H9 (cell line): ENCODE measurements around the gene MERTK. TPM values are rescaled to one million over a fixed set of nuclear protein-coding genes. Genes with fewer than 3 reads are reported as not detected.

Source experiments
- DNase-seq: peaks from one replicate; pipeline ENCODE4 v3.0.0-alpha.2; 2017
- H2AFZ ChIP-seq: one replicate; pipeline ENCODE4 v1.6.1; 2013; ENCODE audit warnings: mild to moderate bottlenecking, low read length, control low read depth, moderate library complexity
- H2AK5ac ChIP-seq: 2 replicates; pipeline ENCODE4 v1.6.1; 2013; ENCODE audit warnings: low read length, control low read depth, mixed read lengths; ENCODE audit not compliant: insufficient read length
- H2BK120ac ChIP-seq: one replicate; pipeline ENCODE4 v1.6.1; 2013; ENCODE audit warnings: low read depth, mild to moderate bottlenecking, low read length, control low read depth, inconsistent platforms; ENCODE audit not compliant: poor library complexity, severe bottlenecking
- H2BK12ac ChIP-seq: 2 replicates; pipeline ENCODE4 v1.6.1; 2013; ENCODE audit warnings: low read length, control low read depth, mixed read lengths, low read depth; ENCODE audit not compliant: insufficient read length
- H2BK15ac ChIP-seq: 2 replicates; pipeline ENCODE4 v1.6.1; 2013; ENCODE audit warnings: low read depth, low read length, control low read depth
- H2BK20ac ChIP-seq: one replicate; pipeline ENCODE4 v1.6.1; 2013; ENCODE audit warnings: low read depth, mild to moderate bottlenecking, low read length, control low read depth, inconsistent platforms; ENCODE audit not compliant: poor library complexity, severe bottlenecking
- H2BK5ac ChIP-seq: 2 replicates; pipeline ENCODE4 v1.6.1; 2013; ENCODE audit warnings: low read length, control low read depth, mixed read lengths; ENCODE audit not compliant: insufficient read length
- H3K14ac ChIP-seq: 2 replicates; pipeline ENCODE4 v1.6.1; 2013; ENCODE audit warnings: low read length, control low read depth; ENCODE audit not compliant: insufficient read depth
- H3K18ac ChIP-seq: 2 replicates; pipeline ENCODE4 v1.6.1; 2013; ENCODE audit warnings: low read depth, mild to moderate bottlenecking, mixed read lengths, low read length, control low read depth; ENCODE audit not compliant: insufficient read length
- H3K23ac ChIP-seq: 2 replicates; pipeline ENCODE4 v1.6.1; 2013; ENCODE audit warnings: low read length, control low read depth, mixed read lengths, low read depth; ENCODE audit not compliant: insufficient read length
- H3K23me2 ChIP-seq: 2 replicates; pipeline ENCODE4 v1.6.1; 2013; ENCODE audit warnings: low read depth, mild to moderate bottlenecking, mixed read lengths, low read length, control low read depth; ENCODE audit not compliant: insufficient read length, poor library complexity, severe bottlenecking
- H3K27ac ChIP-seq: 2 replicates; pipeline ENCODE4 v1.5.1; 2013; ENCODE audit warnings: low read length, control low read depth, mixed read lengths, low read depth; ENCODE audit not compliant: insufficient read length
- H3K27me3 ChIP-seq: 2 replicates; pipeline ENCODE4 v1.6.1; 2013; ENCODE audit warnings: low read length, control low read depth, inconsistent platforms; ENCODE audit not compliant: insufficient read depth
- H3K4ac ChIP-seq: 2 replicates; pipeline ENCODE4 v1.6.1; 2013; ENCODE audit warnings: low read depth, mild to moderate bottlenecking, control low read depth, inconsistent platforms, low read length, moderate library complexity
- H3K4me1 ChIP-seq: 2 replicates; pipeline ENCODE4 v1.6.1; 2013; ENCODE audit warnings: low read length, control low read depth, inconsistent platforms; ENCODE audit not compliant: insufficient read depth
- H3K4me2 ChIP-seq: 2 replicates; pipeline ENCODE4 v1.6.1; 2013; ENCODE audit warnings: low read length, control low read depth, mixed read lengths; ENCODE audit not compliant: insufficient read length, insufficient read depth
- H3K56ac ChIP-seq: 2 replicates; pipeline ENCODE4 v1.6.1; 2013; ENCODE audit warnings: low read depth, mild to moderate bottlenecking, mixed read lengths, low read length, control low read depth; ENCODE audit not compliant: insufficient read length
- H3K79me1 ChIP-seq: 2 replicates; pipeline ENCODE4 v1.6.1; 2013; ENCODE audit warnings: low read depth, mild to moderate bottlenecking, moderate library complexity, low read length, control low read depth, inconsistent platforms; ENCODE audit not compliant: insufficient read depth, poor library complexity, severe bottlenecking
- H3K79me2 ChIP-seq: 2 replicates; pipeline ENCODE4 v1.6.1; 2013; ENCODE audit warnings: low read length, control low read depth, inconsistent platforms; ENCODE audit not compliant: insufficient read depth
- H3K9ac ChIP-seq: 2 replicates; pipeline ENCODE4 v1.6.1; 2013; ENCODE audit warnings: low read length, control low read depth, mixed read lengths; ENCODE audit not compliant: insufficient read length; ENCODE audit errors: extremely low read depth
- H3K9me3 ChIP-seq: one replicate; pipeline ENCODE4 v1.6.1; 2013; ENCODE audit warnings: low read depth, low read length, inconsistent platforms; ENCODE audit not compliant: control insufficient read depth
- H3T11ph ChIP-seq: one replicate; pipeline ENCODE4 v1.6.1; 2013; ENCODE audit warnings: mild to moderate bottlenecking, low read length, control low read depth, inconsistent platforms
- H4K20me1 ChIP-seq: one replicate; pipeline ENCODE4 v1.6.1; 2013; ENCODE audit not compliant: control insufficient read depth, insufficient read length, insufficient read depth
- H4K5ac ChIP-seq: 2 replicates; pipeline ENCODE4 v1.6.1; 2013; ENCODE audit warnings: low read depth, mild to moderate bottlenecking, mixed read lengths, low read length, control low read depth; ENCODE audit not compliant: insufficient read length
- H4K8ac ChIP-seq: replicated peaks from 2 replicates; pipeline ENCODE4 v1.6.1; 2013; ENCODE audit warnings: low read length, control low read depth, mixed read lengths, low read depth; ENCODE audit not compliant: insufficient read length
- H4K91ac ChIP-seq: 2 replicates; pipeline ENCODE4 v1.6.1; 2013; ENCODE audit warnings: low read depth, mild to moderate bottlenecking, moderate library complexity, mixed read lengths, low read length, control low read depth; ENCODE audit not compliant: insufficient read length
- H3K27ac Mint-ChIP-seq, 3 experiments: 2 replicates in 2 of 3; 3 replicates in 1 of 3; pipeline ENCODE4 v1.8.0; 2020 to 2021; ENCODE audit warnings: mixed read lengths in 3 of 3, mild to moderate bottlenecking in 1 of 3, moderate library complexity in 1 of 3
- H3K27me3 Mint-ChIP-seq: 2 replicates; pipeline ENCODE4 v1.8.0; 2021; ENCODE audit warnings: low read depth, mild to moderate bottlenecking, moderate library complexity, mixed read lengths
- H3K36me3 Mint-ChIP-seq, 3 experiments: 2 replicates in 2 of 3; 3 replicates in 1 of 3; pipeline ENCODE4 v1.8.0; 2020 to 2021; ENCODE audit warnings: low read depth in 3 of 3, mixed read lengths in 3 of 3; ENCODE audit not compliant: insufficient read depth in 1 of 3
- H3K4me1 Mint-ChIP-seq, 2 experiments: 2 replicates each; pipeline ENCODE4 v1.8.0; 2020; ENCODE audit warnings: mixed read lengths in 2 of 2
- H3K4me3 Mint-ChIP-seq, 2 experiments: 2 replicates in 1 of 2; 3 replicates in 1 of 2; pipeline ENCODE4 v1.8.0; 2020 to 2021; ENCODE audit warnings: mild to moderate bottlenecking in 2 of 2, mixed read lengths in 2 of 2, moderate library complexity in 1 of 2
- H3K9me3 Mint-ChIP-seq, 2 experiments: 2 replicates in 1 of 2; 3 replicates in 1 of 2; pipeline ENCODE4 v1.8.0; 2020; ENCODE audit warnings: mild to moderate bottlenecking in 2 of 2, mixed read lengths in 2 of 2, moderate library complexity in 1 of 2
- CTCF ChIP-seq: fragments of 200-600 bp; sonication (generic); conservative IDR thresholded peaks from 3 replicates; pipeline ENCODE4 v1.8.0; 2021; ENCODE audit warnings: antibody characterized with exemption, mild to moderate bottlenecking
- WGBS: extraction: QIAGEN DNeasy Blood & Tissue Kit; methylation state at CpG from one replicate; pipeline ENCODE4 v1.1.7; 2013; ENCODE audit warnings: missing lambda C conversion rate, low lambda C conversion rate, mixed read lengths; ENCODE audit not compliant: insufficient read length; ENCODE audit errors: extremely low coverage; 5-methylcytosine and 5-hydroxymethylcytosine counted together
- total RNA-seq: library from RNA; stranded (reverse); gene quantifications from 2 replicates; pipeline ENCODE4 v1.2.1, GENCODE V29; 2021

The MERTK gene
- total RNA-seq, 1 experiment from 2014 or later = 4.8 TPM

GRCh38 chr2:111950236-111950635 is 51.8 kb downstream of the MERTK start:
- Mint-ChIP-seq H3K36me3 (peaks cover 0 to 2% (median 2%) of the 10 kb centered on the region in 3 experiments; a peak in 4 of 7 replicates), H3K4me3 (no peak overlapping the region), H3K27ac (no peak overlapping the region), H3K9me3 (no peaks in the 10 kb centered on the region), H3K27me3 (no peaks in the 10 kb centered on the region), H3K4me1 (peaks cover 4 to 18% of the 10 kb centered on the region in 2 experiments; a peak in 3 of 4 replicates)
- H3K9me3 ChIP-seq = no peaks in the 10 kb centered on the region
- no peak overlapping the region for H2BK120ac ChIP-seq
- no peak for DNase-seq
- H3K14ac ChIP-seq = no peak overlapping the region
- H3K4me1 ChIP-seq = no peaks in the 10 kb centered on the region
- H4K5ac ChIP-seq = no peak overlapping the region
- no peak overlapping the region for H3K4me2 ChIP-seq
- no peak overlapping the region for H3K56ac ChIP-seq
- H2AFZ ChIP-seq = no peak overlapping the region
- H4K91ac ChIP-seq = no peak overlapping the region
- no peak overlapping the region for H2BK15ac ChIP-seq
- H3K18ac ChIP-seq = no peak overlapping the region
- H3K27me3 ChIP-seq = no peaks in the 10 kb centered on the region
- no peak overlapping the region for H2BK20ac ChIP-seq
- H3T11ph ChIP-seq = no peak overlapping the region
- no peak for TF ChIP-seq CTCF
- H3K4ac ChIP-seq = no peak overlapping the region
- H4K8ac ChIP-seq = no peak overlapping the region
- no peaks in the 10 kb centered on the region for H3K23me2 ChIP-seq
- H3K79me1 ChIP-seq = no peaks in the 10 kb centered on the region
- H3K23ac ChIP-seq = no peak overlapping the region
- no peak overlapping the region for H2BK12ac ChIP-seq
- no peak overlapping the region for H3K27ac ChIP-seq
- WGBS = no CpG with 5 or more reads among the region's 1 CpG
- H3K9ac ChIP-seq = no peak overlapping the region
- no peaks in the 10 kb centered on the region for H4K20me1 ChIP-seq
- no peak overlapping the region for H2BK5ac ChIP-seq
- H3K79me2 ChIP-seq = no peaks in the 10 kb centered on the region
- no peak overlapping the region for H2AK5ac ChIP-seq
